Cardiac fibroblast (primary cell): ENCODE data around the gene SYT1.
"Not testable (repeated sequence)": the region's sequence is repeated elsewhere in the genome, so short reads cannot be mapped to it uniquely, and the experiment has no call there.

Experiments
- DNase-seq, 2 donors: peaks; one replicate each; pipeline versions ENCODE4 v3.0.0 to v3.0.0-alpha.2; 2010; ENCODE audit warnings: low read depth in 2 of 2
- H3K4me3 ChIP-seq, 2 donors: replicated peaks in 1 of 2; 1 replicate in 1 of 2; 2 replicates in 1 of 2; pipeline ENCODE4 v1.5.1; 2011; ENCODE audit warnings: low read depth in 2 of 2, low read length in 2 of 2, mild to moderate bottlenecking in 2 of 2, moderate library complexity in 1 of 2
- CTCF ChIP-seq: IDR thresholded peaks from one replicate; pipeline ENCODE4 v1.5.1; 2011; ENCODE audit warnings: low read depth, mild to moderate bottlenecking, low read length, inconsistent platforms

Gene SYT1

GRCh38 chr12:79200176-79200575 lies 335.6 kb downstream of the SYT1 start:
- no peak overlapping the region for H3K4me3 ChIP-seq
- no peak for TF ChIP-seq CTCF
- DNase-seq: no peak

GRCh38 chr12:79203058-79203647 lies 338.6 kb downstream of the SYT1 start:
- TF ChIP-seq CTCF: no peak
- no peak for DNase-seq
- H3K4me3 ChIP-seq: no peak overlapping the region

GRCh38 chr12:79206871-79207270 lies 342.3 kb downstream of the SYT1 start:
- no peak for TF ChIP-seq CTCF
- no peak for DNase-seq
- no peak overlapping the region for H3K4me3 ChIP-seq

- DNase-seq, H3K4me3 ChIP-seq: not testable (repeated sequence)
Measured at GRCh38 chr12:79210403-79210802, 345.8 kb downstream of the SYT1 start.

GRCh38 chr12:79217306-79217705 lies 352.7 kb downstream of the SYT1 start:
- no peak for DNase-seq
- TF ChIP-seq CTCF: no peak
- H3K4me3 ChIP-seq: no peak overlapping the region

- H3K4me3 ChIP-seq: no peak overlapping the region
- no peak for DNase-seq
- no peak for TF ChIP-seq CTCF
Measured at GRCh38 chr12:79223210-79223609, 358.6 kb downstream of the SYT1 start.

GRCh38 chr12:79223761-79224160 lies 359.2 kb downstream of the SYT1 start:
- no peak overlapping the region for H3K4me3 ChIP-seq
- TF ChIP-seq CTCF: no peak
- no peak for DNase-seq
